HUES6 (cell line): ENCODE results near the gene NLE1.
"Not testable (repeated sequence)": the region's sequence is repeated elsewhere in the genome, so short reads cannot be mapped to it uniquely, and the experiment has no call there.

Source experiments
- H3K27ac ChIP-seq: 2 replicates; pipeline ENCODE4 v1.7.0; 2013; ENCODE audit warnings: low read depth, mild to moderate bottlenecking, low read length, inconsistent platforms
- H3K27me3 ChIP-seq: 2 replicates; pipeline ENCODE4 v1.6.1; 2013; ENCODE audit warnings: low read length; ENCODE audit not compliant: control insufficient read depth, insufficient read depth
- H3K36me3 ChIP-seq: 2 replicates; pipeline ENCODE4 v1.6.1; 2013; ENCODE audit warnings: low read length; ENCODE audit not compliant: control insufficient read depth, insufficient read depth
- H3K4me1 ChIP-seq: 2 replicates; pipeline ENCODE4 v1.6.1; 2013; ENCODE audit warnings: low read length; ENCODE audit not compliant: control insufficient read depth, insufficient read depth
- H3K4me3 ChIP-seq: 2 replicates; pipeline ENCODE4 v1.5.1; 2013; ENCODE audit warnings: low read depth, low read length
- H3K9ac ChIP-seq: one replicate; pipeline ENCODE4 v1.6.1; 2013; ENCODE audit warnings: mild to moderate bottlenecking, low read length
- H3K9me3 ChIP-seq: 2 replicates; pipeline ENCODE4 v1.6.1; 2013; ENCODE audit warnings: low read depth, low read length; ENCODE audit not compliant: control insufficient read depth, insufficient read depth

The NLE1 gene

GRCh38 chr17:35162755-35163154, 20.7 kb upstream of the NLE1 start:
- Histone ChIP-seq H3K27me3 (no peaks in the 10 kb centered on the region), H3K27ac (no peak overlapping the region), H3K9me3 (no peaks in the 10 kb centered on the region), H3K9ac (no peak overlapping the region), H3K4me3 (no peak overlapping the region), H3K4me1 (peaks cover 4% of the 10 kb centered on the region; the same call in 1 of the 2 replicates), H3K36me3 (no peaks in the 10 kb centered on the region)

GRCh38 chr17:35161281-35161761, 19.2 kb upstream of the NLE1 start:
- Histone ChIP-seq H3K9me3 (no peaks in the 10 kb centered on the region), H3K4me1 (peaks cover 4% of the 10 kb centered on the region; the same call in 1 of the 2 replicates), H3K9ac (no peak overlapping the region), H3K27me3 (no peaks in the 10 kb centered on the region), H3K27ac (no peak overlapping the region), H3K4me3 (no peak overlapping the region), H3K36me3 (no peaks in the 10 kb centered on the region)

GRCh38 chr17:35160354-35161201, 18.5 kb upstream of the NLE1 start:
- Histone ChIP-seq H3K4me3 (no peak overlapping the region), H3K27me3 (no peaks in the 10 kb centered on the region), H3K36me3 (no peaks in the 10 kb centered on the region), H3K9me3 (no peaks in the 10 kb centered on the region), H3K27ac (no peak overlapping the region), H3K9ac (no peak overlapping the region), H3K4me1 (peaks cover 4% of the 10 kb centered on the region; the same call in 1 of the 2 replicates)

- Histone ChIP-seq H3K9me3 (no peaks in the 10 kb centered on the region), H3K4me1 (peaks cover 4% of the 10 kb centered on the region; the same call in 1 of the 2 replicates), H3K4me3 (no peak overlapping the region), H3K27ac (no peak overlapping the region), H3K36me3 (no peaks in the 10 kb centered on the region), H3K27me3 (no peaks in the 10 kb centered on the region), H3K9ac (no peak overlapping the region)
Measured at GRCh38 chr17:35159940-35160339, 17.8 kb upstream of the NLE1 start.

GRCh38 chr17:35155246-35155645, 13.1 kb upstream of the NLE1 start:
- H3K27ac ChIP-seq: no peak overlapping the region
- no peaks in the 10 kb centered on the region for H3K36me3 ChIP-seq
- no peaks in the 10 kb centered on the region; the same call in 1 of the 2 replicates for H3K27me3 ChIP-seq
- H3K4me3 ChIP-seq: no peak overlapping the region
- no peaks in the 10 kb centered on the region for H3K4me1 ChIP-seq
- H3K9me3 ChIP-seq: no peaks in the 10 kb centered on the region
- H3K9ac ChIP-seq: no peak overlapping the region

- H3K27ac ChIP-seq: no peak overlapping the region
- no peaks in the 10 kb centered on the region; the same call in 1 of the 2 replicates for H3K27me3 ChIP-seq
- no peaks in the 10 kb centered on the region for H3K36me3 ChIP-seq
- no peaks in the 10 kb centered on the region for H3K4me1 ChIP-seq
- no peak overlapping the region for H3K4me3 ChIP-seq
- no peak overlapping the region for H3K9ac ChIP-seq
- no peaks in the 10 kb centered on the region for H3K9me3 ChIP-seq
Measured at GRCh38 chr17:35154196-35155165, 12.4 kb upstream of the NLE1 start.

- Histone ChIP-seq H3K4me1 (no peaks in the 10 kb centered on the region), H3K27me3 (no peaks in the 10 kb centered on the region; the same call in 1 of the 2 replicates), H3K9ac (no peak overlapping the region), H3K4me3 (no peak overlapping the region), H3K27ac (no peak overlapping the region), H3K9me3 (no peaks in the 10 kb centered on the region), H3K36me3 (no peaks in the 10 kb centered on the region)
Measured at GRCh38 chr17:35152421-35153140, 10.5 kb upstream of the NLE1 start.

- not testable (repeated sequence) for H3K4me3 ChIP-seq, H3K36me3 ChIP-seq, H3K4me1 ChIP-seq, H3K27me3 ChIP-seq, H3K9ac ChIP-seq, H3K9me3 ChIP-seq, H3K27ac ChIP-seq
Measured at GRCh38 chr17:35151080-35151479, 9.0 kb upstream of the NLE1 start.

GRCh38 chr17:35149941-35150340, 7.8 kb upstream of the NLE1 start:
- no peak overlapping the region for H3K4me3 ChIP-seq
- no peaks in the 10 kb centered on the region for H3K9me3 ChIP-seq
- no peak overlapping the region for H3K27ac ChIP-seq
- H3K27me3 ChIP-seq: no peaks in the 10 kb centered on the region; the same call in 1 of the 2 replicates
- no peaks in the 10 kb centered on the region for H3K36me3 ChIP-seq
- H3K9ac ChIP-seq: no peak overlapping the region
- no peaks in the 10 kb centered on the region for H3K4me1 ChIP-seq

- H3K4me1 ChIP-seq: no peaks in the 10 kb centered on the region
- H3K36me3 ChIP-seq: no peaks in the 10 kb centered on the region
- no peaks in the 10 kb centered on the region for H3K9me3 ChIP-seq
- no peaks in the 10 kb centered on the region for H3K27me3 ChIP-seq
- no peak overlapping the region for H3K27ac ChIP-seq
- no peak overlapping the region for H3K9ac ChIP-seq
- no peak overlapping the region for H3K4me3 ChIP-seq
Measured at GRCh38 chr17:35148144-35148543, 6.0 kb upstream of the NLE1 start.
